A172 (cell line): ENCODE results near the gene TXNDC16. TPM values are rescaled to one million over a fixed set of nuclear protein-coding genes. Genes with fewer than 3 reads are reported as not detected.

ENCODE experiments used
- DNase-seq: peaks from one replicate; pipeline ENCODE4 v3.0.0-alpha.2; 2015; ENCODE audit warnings: low spot score
- total RNA-seq: library from RNA; depleted of rRNA; stranded (reverse); fragments of >200 nt; shearing (Covaris generic); gene quantifications from 2 replicates; pipeline ENCODE4 v1.2.3, GENCODE V29; 2014

Gene TXNDC16
- total RNA-seq, 1 experiment from 2014 or later = 5.4 TPM

GRCh38 chr14:52455291-52456088 lies 96.8 kb downstream of the TXNDC16 start:
- peak; percentile 32 for DNase-seq

DNA sequence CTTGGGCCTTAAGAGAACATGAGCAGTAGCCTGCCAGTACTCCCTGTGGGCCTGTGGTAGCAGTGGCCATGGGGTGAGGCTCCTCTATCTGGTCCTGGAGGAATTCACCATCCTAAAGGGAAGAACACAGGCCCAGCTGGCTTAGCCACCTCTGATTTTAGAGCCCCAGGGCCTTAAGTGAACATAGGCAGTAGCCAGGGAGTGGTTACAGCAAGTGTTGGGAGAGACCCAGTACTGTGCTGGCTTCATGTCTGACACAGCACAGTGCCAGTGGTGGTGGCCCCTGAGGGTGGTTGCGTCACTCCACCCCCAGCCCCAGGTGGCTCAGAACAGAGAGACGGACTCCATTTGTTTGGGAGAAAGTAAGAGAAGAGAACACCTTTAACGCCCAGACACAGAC lies 105.1 kb downstream of the TXNDC16 start:
- DNase-seq = no peak

DNA sequence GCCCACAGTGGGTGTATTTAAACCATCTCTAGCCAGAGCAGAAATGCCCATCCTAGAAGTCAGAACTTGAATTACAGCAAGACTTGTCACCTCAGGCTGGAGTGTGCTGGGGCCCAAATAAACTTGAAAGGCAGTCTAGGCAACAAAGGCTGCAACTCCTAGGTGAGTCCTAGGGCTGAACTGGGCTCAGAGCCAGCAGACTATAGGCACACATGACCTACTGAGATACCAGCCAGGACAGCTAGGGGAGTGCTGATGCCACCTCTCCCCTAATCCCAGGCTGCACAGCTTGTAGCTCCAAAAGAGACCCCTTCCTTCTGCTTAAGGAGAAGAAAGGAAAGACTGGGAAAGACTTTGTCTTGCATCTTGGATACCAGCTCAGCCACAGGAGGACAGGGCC lies 106.0 kb downstream of the TXNDC16 start:
- DNase-seq = no peak

DNA sequence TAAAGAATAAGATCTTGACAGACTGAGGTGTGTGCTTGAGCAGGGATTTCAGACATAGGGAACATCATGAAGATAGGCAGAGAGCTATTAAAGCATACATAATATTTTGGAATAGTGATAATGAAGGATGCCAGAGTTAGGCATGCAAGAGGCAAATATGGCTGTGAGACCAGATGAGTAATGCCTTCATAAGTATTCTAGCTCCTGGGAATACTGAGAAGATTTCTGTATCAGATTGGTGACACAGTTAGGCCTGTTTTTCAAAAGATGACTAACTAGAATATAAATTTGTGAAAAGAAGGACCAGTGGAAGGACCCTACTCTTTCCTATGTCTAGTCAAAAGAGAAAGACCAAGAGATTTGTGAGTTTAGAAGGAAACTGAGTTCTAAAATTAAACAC lies 108.8 kb downstream of the TXNDC16 start:
- no peak for DNase-seq

GRCh38 chr14:52442602-52443001 lies 109.7 kb downstream of the TXNDC16 start:
- DNase-seq = no peak

- no peak for DNase-seq
Observed at GRCh38 chr14:52442166-52442565, 110.1 kb downstream of the TXNDC16 start.

DNA sequence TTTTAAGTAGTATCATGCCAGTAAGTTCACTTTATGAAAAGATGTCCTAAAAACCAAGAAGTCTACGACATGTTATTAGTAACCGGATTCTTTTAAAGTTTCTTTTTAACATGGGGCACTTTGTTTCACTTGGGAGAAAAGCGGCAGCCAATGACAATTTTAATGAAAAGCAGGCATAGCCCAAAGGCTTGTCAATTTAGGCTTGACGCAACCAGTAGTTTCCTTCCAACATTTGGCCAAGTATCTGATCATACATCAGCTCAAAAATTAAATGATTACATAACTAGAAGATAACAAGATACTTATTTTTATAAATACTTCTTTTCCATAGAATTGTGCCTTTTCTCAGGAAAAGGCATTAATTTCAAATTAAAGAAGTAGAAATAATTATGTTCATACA lies 112.8 kb downstream of the TXNDC16 start:
- DNase-seq = no peak

DNA sequence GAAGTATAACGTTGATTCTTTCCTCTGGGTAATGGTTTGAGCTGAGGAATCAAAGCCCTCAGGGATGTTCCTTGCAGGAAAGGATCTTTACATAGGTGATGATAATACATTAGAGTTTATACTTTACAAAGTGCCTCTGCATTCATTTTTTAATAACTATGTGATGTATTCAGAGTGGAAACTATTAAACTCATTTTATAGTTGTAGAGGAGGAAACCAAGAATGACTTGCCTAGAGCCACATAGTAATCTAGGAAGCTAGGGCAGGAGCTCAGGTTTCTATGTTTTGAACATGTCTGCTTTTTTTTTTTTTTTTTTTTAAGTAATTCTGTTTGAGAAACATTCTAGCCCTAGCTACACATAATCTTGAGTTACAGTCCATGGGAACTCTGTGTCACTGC lies 117.3 kb downstream of the TXNDC16 start:
- no peak for DNase-seq

DNA sequence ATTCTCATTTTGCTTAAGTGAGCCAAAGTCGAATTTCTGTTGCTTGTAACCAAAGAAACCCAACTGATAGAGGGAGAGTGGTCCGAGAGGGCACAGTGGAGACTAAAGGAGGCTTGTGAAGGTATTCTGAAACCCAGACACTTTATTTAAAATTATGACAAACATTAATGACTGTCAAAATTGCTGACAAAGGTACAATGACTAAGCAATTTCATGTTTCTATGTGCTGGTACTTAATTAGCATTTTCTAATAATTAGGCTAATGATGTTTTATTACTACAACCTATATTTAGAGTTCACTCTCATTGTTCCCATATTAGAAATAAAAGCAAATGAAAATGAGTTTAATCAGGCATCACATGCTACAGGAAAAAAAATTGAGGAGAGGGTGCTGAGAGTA lies 121.8 kb downstream of the TXNDC16 start:
- no peak for DNase-seq

DNA sequence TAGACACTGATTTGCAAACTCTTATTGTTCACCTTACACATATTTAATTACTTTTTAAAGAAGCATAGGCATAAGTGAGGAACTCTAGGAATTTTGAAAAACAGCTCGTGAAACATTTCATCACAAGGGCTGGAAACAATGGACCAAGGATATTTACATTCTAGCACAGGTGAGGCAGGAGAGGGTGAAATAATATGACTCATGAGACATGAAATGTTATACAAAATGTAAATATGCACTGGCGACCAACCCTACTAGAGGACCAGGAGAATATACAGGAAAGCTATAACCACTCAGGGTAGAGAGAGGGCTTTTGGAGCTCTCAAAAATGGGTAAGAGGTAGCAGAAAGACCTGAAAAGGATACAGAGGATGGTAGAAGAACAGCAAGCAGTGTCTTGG lies 122.9 kb downstream of the TXNDC16 start:
- no peak for DNase-seq

- no peak for DNase-seq
Observed at GRCh38 chr14:52427460-52427859, 124.8 kb downstream of the TXNDC16 start.

- DNase-seq = no peak
Observed at GRCh38 chr14:52422650-52423356, 129.5 kb downstream of the TXNDC16 start.

- no peak for DNase-seq
Observed at GRCh38 chr14:52417139-52417538, 135.2 kb downstream of the TXNDC16 start.

DNA sequence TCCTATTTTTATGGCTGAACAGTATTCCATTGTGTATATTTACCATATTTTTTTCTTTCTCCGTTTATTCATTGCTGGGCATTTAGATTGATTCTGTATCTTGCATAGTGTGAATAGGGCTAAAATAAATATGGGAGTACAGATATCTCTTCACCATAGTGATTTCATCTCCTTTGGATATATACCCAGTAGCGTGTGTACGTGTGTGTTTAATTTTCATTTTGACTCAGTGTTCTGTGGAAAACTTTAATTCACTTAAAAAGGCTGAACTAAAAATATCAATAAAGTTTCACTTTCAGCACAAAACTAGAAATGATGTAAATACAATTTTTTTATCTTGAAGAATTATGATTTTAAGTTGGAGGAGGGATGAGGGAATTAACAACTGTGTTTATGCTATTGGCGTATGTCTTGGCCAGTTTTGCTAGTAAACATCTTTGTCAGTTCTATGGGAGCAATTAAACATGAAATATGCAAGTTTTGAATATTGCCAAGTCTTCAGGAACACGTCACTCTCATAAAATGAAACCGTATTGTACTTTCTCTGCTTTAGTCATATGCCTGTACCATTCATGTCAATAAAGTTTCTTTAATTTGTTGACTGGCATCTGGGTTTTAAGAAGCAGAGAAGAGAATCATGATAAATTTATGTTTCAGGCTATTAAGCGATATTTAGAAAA lies 138.4 kb downstream of the TXNDC16 start:
- DNase-seq = no peak

DNA sequence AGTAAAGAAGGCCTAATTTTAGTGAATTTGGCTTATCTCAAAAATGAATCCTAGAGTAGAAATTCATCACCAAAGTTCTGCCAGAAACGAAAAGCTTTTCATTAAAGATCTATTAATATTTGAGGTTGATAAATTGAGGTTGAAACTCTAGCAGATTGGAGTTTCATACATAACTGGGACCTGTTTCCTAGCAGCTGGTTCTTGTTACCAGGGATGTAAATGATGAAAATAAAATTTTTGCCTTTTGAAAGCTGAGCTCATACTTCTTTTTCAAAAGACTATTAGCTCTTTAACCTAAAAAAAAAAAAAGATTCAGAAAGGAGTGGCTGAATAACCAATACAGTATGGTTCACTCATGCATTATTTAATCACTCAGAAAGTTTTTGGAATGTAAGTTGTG lies 139.9 kb downstream of the TXNDC16 start:
- DNase-seq = no peak

DNA sequence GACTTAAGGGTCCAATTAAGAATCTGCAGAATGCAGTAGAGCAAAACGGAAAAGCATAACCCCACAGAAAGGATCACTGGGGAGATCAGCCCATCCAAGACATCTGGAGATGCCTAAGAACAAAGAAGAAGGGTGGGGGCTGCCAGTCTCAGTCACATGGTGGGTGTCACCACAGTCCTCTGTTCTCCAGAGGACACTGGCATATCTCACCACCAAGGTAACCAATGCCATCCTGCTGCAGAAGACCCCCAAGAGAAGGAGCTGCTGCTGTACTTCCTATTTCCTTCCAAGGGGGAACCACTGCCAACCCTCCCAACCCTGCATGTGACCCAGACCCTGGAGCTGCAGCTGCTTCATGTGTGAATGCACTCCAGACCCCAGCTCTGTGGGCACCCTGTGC lies 147.0 kb downstream of the TXNDC16 start:
- DNase-seq = no peak

DNA sequence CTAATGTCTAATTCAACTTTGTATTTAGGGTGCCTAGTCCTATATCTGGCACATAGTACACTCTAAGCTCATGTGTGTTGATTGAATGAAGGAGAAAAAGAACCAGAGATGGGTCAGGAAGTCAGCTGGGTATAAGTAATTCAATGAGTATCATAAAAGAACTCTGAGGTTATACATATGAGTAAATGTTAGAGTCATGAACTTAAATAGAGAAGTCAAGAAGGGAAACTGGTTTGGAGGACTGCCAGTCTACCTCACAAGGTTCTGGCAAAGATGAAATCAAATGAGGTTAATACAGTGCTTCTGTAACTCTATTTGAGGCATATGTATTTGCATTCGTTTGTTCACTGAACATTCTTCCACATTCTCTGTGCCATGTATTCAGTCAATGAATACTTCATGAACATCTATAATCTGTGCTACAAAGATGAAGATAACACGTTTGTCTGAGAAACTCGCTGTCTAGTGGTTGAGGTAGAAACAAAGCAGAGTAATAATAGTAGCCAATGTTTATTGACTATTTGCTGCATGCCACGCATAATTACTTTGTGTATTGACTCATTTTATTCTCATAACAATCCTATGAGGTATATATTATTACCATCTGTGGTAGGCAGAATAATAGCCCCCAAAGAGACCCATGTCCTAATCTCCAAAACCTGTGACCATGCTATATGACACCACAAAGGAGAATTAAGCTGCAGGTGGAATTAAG lies 149.3 kb downstream of the TXNDC16 start:
- no peak for DNase-seq

- no peak for DNase-seq
Observed at GRCh38 chr14:52400846-52401245, 151.5 kb downstream of the TXNDC16 start.

- DNase-seq = no peak
Observed at GRCh38 chr14:52399921-52400595, 152.2 kb downstream of the TXNDC16 start.

DNA sequence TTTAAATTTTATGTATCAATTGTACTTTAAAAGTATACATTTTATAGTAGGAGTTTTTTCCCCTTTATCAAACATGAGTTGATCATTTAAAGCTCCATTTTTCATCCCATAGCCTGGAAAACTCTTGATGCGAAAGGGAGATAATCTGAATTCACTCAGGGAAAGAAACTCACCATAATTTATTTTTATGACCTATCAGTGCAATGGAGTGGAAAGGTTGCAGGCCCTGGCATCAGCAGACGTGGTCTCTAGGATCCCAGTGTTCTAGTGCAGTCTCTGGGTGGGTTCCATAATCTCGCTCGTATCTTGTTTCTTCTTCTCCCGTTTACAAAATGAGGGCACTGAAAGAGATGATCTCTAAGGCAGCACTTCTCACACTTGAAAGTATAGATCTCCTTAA lies 153.2 kb downstream of the TXNDC16 start:
- DNase-seq = no peak

DNA sequence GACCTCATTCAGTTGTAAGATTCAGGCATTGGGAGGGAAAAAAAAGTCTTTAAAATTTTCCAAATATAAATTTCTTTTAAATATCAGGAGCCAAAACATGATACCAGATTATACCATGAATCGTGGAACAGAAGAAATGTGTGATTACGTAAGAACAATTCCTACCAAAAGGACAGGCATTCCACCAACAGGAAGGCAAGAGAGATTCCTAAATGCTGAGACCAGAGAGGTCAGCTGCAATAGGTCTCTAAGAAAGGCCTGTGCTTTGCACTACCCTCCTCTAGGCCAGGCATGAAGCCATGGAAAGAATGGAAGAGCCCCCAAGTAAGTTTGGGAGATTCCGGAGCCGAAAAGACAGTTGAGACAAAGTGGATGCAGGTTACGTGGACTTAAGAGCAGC lies 154.5 kb downstream of the TXNDC16 start:
- DNase-seq = no peak

DNA sequence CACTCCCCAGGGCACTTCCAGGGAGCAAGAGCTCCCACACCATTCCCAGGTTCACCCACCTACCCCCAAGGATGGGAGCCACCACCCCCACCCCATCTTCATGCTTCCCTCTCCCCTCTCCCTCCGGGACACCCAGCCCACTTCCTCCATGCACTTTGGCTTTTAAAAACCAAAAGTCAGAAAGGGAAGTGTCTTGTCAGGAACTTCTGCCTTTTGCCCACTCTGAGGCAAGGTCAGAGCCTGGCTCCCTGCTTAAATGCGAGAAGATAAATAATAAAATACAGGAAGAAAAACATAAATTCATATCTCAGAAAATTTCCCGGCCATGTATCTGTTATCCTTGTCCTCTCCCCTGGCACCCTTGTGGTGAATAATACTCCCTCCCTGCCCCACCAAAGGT lies 156.6 kb downstream of the TXNDC16 start:
- no peak for DNase-seq
